H9 (cell line): ENCODE results near the gene KIF21B. TPM values are rescaled to one million over a fixed set of nuclear protein-coding genes. Genes with fewer than 3 reads are reported as not detected.

Experiments used
- DNase-seq: peaks from one replicate; pipeline ENCODE4 v3.0.0-alpha.2; 2017
- H2AFZ ChIP-seq: one replicate; pipeline ENCODE4 v1.6.1; 2013; ENCODE audit warnings: mild to moderate bottlenecking, low read length, control low read depth, moderate library complexity
- H2AK5ac ChIP-seq: 2 replicates; pipeline ENCODE4 v1.6.1; 2013; ENCODE audit warnings: low read length, control low read depth, mixed read lengths; ENCODE audit not compliant: insufficient read length
- H2BK120ac ChIP-seq: one replicate; pipeline ENCODE4 v1.6.1; 2013; ENCODE audit warnings: low read depth, mild to moderate bottlenecking, low read length, control low read depth, inconsistent platforms; ENCODE audit not compliant: poor library complexity, severe bottlenecking
- H2BK12ac ChIP-seq: 2 replicates; pipeline ENCODE4 v1.6.1; 2013; ENCODE audit warnings: low read length, control low read depth, mixed read lengths, low read depth; ENCODE audit not compliant: insufficient read length
- H2BK15ac ChIP-seq: 2 replicates; pipeline ENCODE4 v1.6.1; 2013; ENCODE audit warnings: low read depth, low read length, control low read depth
- H2BK20ac ChIP-seq: one replicate; pipeline ENCODE4 v1.6.1; 2013; ENCODE audit warnings: low read depth, mild to moderate bottlenecking, low read length, control low read depth, inconsistent platforms; ENCODE audit not compliant: poor library complexity, severe bottlenecking
- H2BK5ac ChIP-seq: 2 replicates; pipeline ENCODE4 v1.6.1; 2013; ENCODE audit warnings: low read length, control low read depth, mixed read lengths; ENCODE audit not compliant: insufficient read length
- H3K14ac ChIP-seq: 2 replicates; pipeline ENCODE4 v1.6.1; 2013; ENCODE audit warnings: low read length, control low read depth; ENCODE audit not compliant: insufficient read depth
- H3K18ac ChIP-seq: 2 replicates; pipeline ENCODE4 v1.6.1; 2013; ENCODE audit warnings: low read depth, mild to moderate bottlenecking, mixed read lengths, low read length, control low read depth; ENCODE audit not compliant: insufficient read length
- H3K23ac ChIP-seq: 2 replicates; pipeline ENCODE4 v1.6.1; 2013; ENCODE audit warnings: low read length, control low read depth, mixed read lengths, low read depth; ENCODE audit not compliant: insufficient read length
- H3K23me2 ChIP-seq: 2 replicates; pipeline ENCODE4 v1.6.1; 2013; ENCODE audit warnings: low read depth, mild to moderate bottlenecking, mixed read lengths, low read length, control low read depth; ENCODE audit not compliant: insufficient read length, poor library complexity, severe bottlenecking
- H3K27ac ChIP-seq: 2 replicates; pipeline ENCODE4 v1.5.1; 2013; ENCODE audit warnings: low read length, control low read depth, mixed read lengths, low read depth; ENCODE audit not compliant: insufficient read length
- H3K27me3 ChIP-seq: 2 replicates; pipeline ENCODE4 v1.6.1; 2013; ENCODE audit warnings: low read length, control low read depth, inconsistent platforms; ENCODE audit not compliant: insufficient read depth
- H3K4ac ChIP-seq: 2 replicates; pipeline ENCODE4 v1.6.1; 2013; ENCODE audit warnings: low read depth, mild to moderate bottlenecking, control low read depth, inconsistent platforms, low read length, moderate library complexity
- H3K4me1 ChIP-seq: 2 replicates; pipeline ENCODE4 v1.6.1; 2013; ENCODE audit warnings: low read length, control low read depth, inconsistent platforms; ENCODE audit not compliant: insufficient read depth
- H3K4me2 ChIP-seq: 2 replicates; pipeline ENCODE4 v1.6.1; 2013; ENCODE audit warnings: low read length, control low read depth, mixed read lengths; ENCODE audit not compliant: insufficient read length, insufficient read depth
- H3K56ac ChIP-seq: 2 replicates; pipeline ENCODE4 v1.6.1; 2013; ENCODE audit warnings: low read depth, mild to moderate bottlenecking, mixed read lengths, low read length, control low read depth; ENCODE audit not compliant: insufficient read length
- H3K79me1 ChIP-seq: 2 replicates; pipeline ENCODE4 v1.6.1; 2013; ENCODE audit warnings: low read depth, mild to moderate bottlenecking, moderate library complexity, low read length, control low read depth, inconsistent platforms; ENCODE audit not compliant: insufficient read depth, poor library complexity, severe bottlenecking
- H3K79me2 ChIP-seq: 2 replicates; pipeline ENCODE4 v1.6.1; 2013; ENCODE audit warnings: low read length, control low read depth, inconsistent platforms; ENCODE audit not compliant: insufficient read depth
- H3K9ac ChIP-seq: 2 replicates; pipeline ENCODE4 v1.6.1; 2013; ENCODE audit warnings: low read length, control low read depth, mixed read lengths; ENCODE audit not compliant: insufficient read length; ENCODE audit errors: extremely low read depth
- H3K9me3 ChIP-seq: one replicate; pipeline ENCODE4 v1.6.1; 2013; ENCODE audit warnings: low read depth, low read length, inconsistent platforms; ENCODE audit not compliant: control insufficient read depth
- H3T11ph ChIP-seq: one replicate; pipeline ENCODE4 v1.6.1; 2013; ENCODE audit warnings: mild to moderate bottlenecking, low read length, control low read depth, inconsistent platforms
- H4K20me1 ChIP-seq: one replicate; pipeline ENCODE4 v1.6.1; 2013; ENCODE audit not compliant: control insufficient read depth, insufficient read length, insufficient read depth
- H4K5ac ChIP-seq: 2 replicates; pipeline ENCODE4 v1.6.1; 2013; ENCODE audit warnings: low read depth, mild to moderate bottlenecking, mixed read lengths, low read length, control low read depth; ENCODE audit not compliant: insufficient read length
- H4K8ac ChIP-seq: replicated peaks from 2 replicates; pipeline ENCODE4 v1.6.1; 2013; ENCODE audit warnings: low read length, control low read depth, mixed read lengths, low read depth; ENCODE audit not compliant: insufficient read length
- H4K91ac ChIP-seq: 2 replicates; pipeline ENCODE4 v1.6.1; 2013; ENCODE audit warnings: low read depth, mild to moderate bottlenecking, moderate library complexity, mixed read lengths, low read length, control low read depth; ENCODE audit not compliant: insufficient read length
- H3K27ac Mint-ChIP-seq, 3 experiments: 2 replicates in 2 of 3; 3 replicates in 1 of 3; pipeline ENCODE4 v1.8.0; 2020 to 2021; ENCODE audit warnings: mixed read lengths in 3 of 3, mild to moderate bottlenecking in 1 of 3, moderate library complexity in 1 of 3
- H3K27me3 Mint-ChIP-seq: 2 replicates; pipeline ENCODE4 v1.8.0; 2021; ENCODE audit warnings: low read depth, mild to moderate bottlenecking, moderate library complexity, mixed read lengths
- H3K36me3 Mint-ChIP-seq, 3 experiments: 2 replicates in 2 of 3; 3 replicates in 1 of 3; pipeline ENCODE4 v1.8.0; 2020 to 2021; ENCODE audit warnings: low read depth in 3 of 3, mixed read lengths in 3 of 3; ENCODE audit not compliant: insufficient read depth in 1 of 3
- H3K4me1 Mint-ChIP-seq, 2 experiments: 2 replicates each; pipeline ENCODE4 v1.8.0; 2020; ENCODE audit warnings: mixed read lengths in 2 of 2
- H3K4me3 Mint-ChIP-seq, 2 experiments: 2 replicates in 1 of 2; 3 replicates in 1 of 2; pipeline ENCODE4 v1.8.0; 2020 to 2021; ENCODE audit warnings: mild to moderate bottlenecking in 2 of 2, mixed read lengths in 2 of 2, moderate library complexity in 1 of 2
- H3K9me3 Mint-ChIP-seq, 2 experiments: 2 replicates in 1 of 2; 3 replicates in 1 of 2; pipeline ENCODE4 v1.8.0; 2020; ENCODE audit warnings: mild to moderate bottlenecking in 2 of 2, mixed read lengths in 2 of 2, moderate library complexity in 1 of 2
- CTCF ChIP-seq: fragments of 200-600 bp; sonication (generic); conservative IDR thresholded peaks from 3 replicates; pipeline ENCODE4 v1.8.0; 2021; ENCODE audit warnings: antibody characterized with exemption, mild to moderate bottlenecking
- WGBS: extraction: QIAGEN DNeasy Blood & Tissue Kit; methylation state at CpG from one replicate; pipeline ENCODE4 v1.1.7; 2013; ENCODE audit warnings: missing lambda C conversion rate, low lambda C conversion rate, mixed read lengths; ENCODE audit not compliant: insufficient read length; ENCODE audit errors: extremely low coverage; 5-methylcytosine and 5-hydroxymethylcytosine counted together
- total RNA-seq: library from RNA; stranded (reverse); gene quantifications from 2 replicates; pipeline ENCODE4 v1.2.1, GENCODE V29; 2021

KIF21B gene
- total RNA-seq, 1 experiment from 2014 or later, result 7.5 TPM

DNA sequence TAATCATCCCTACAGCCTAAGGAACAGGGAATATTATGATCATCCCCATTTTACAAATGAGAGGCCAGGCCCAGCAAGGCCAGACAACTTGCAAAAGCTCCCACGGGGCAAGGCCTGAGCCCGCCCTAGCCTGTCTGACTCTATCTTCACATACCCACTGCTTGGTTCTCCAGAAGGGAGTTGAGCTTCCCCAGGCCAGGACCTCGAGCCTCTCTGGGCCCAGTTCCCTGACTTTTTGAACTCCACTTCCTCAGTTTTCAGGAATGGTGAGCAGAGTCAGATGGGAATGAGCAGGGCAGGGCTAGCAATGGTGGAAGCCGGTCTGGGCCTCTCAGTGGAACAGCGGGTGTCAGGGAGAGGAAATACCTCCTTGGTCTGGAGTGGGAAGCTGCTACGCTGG, 49.4 kb upstream of the KIF21B start:
- no peak overlapping the region for H4K8ac ChIP-seq
- no peak overlapping the region for H2BK5ac ChIP-seq
- H3K9ac ChIP-seq, result no peak overlapping the region
- H4K20me1 ChIP-seq, result no peaks in the 10 kb centered on the region
- DNase-seq, result no peak
- WGBS, result no CpG with 5 or more reads among the region's 6 CpGs
- no peak overlapping the region for H3K4me2 ChIP-seq
- Mint-ChIP-seq H3K4me1 (peaks cover 6 to 17% of the 10 kb centered on the region in 2 experiments; a peak in 3 of 4 replicates), H3K27ac (no peak overlapping the region), H3K36me3 (no peaks in the 10 kb centered on the region), H3K27me3 (peaks cover 15% of the 10 kb centered on the region), H3K4me3 (no peak overlapping the region), H3K9me3 (no peaks in the 10 kb centered on the region)
- no peak overlapping the region for H3K56ac ChIP-seq
- no peak overlapping the region for H4K91ac ChIP-seq
- no peak overlapping the region for H3K4ac ChIP-seq
- H3K27me3 ChIP-seq, result no peaks in the 10 kb centered on the region
- no peak overlapping the region for H2AK5ac ChIP-seq
- TF ChIP-seq CTCF, result no peak
- H3T11ph ChIP-seq, result no peak overlapping the region
- no peak overlapping the region for H2BK20ac ChIP-seq
- no peak overlapping the region for H2BK12ac ChIP-seq
- no peak overlapping the region for H2BK15ac ChIP-seq
- no peak overlapping the region for H2BK120ac ChIP-seq
- H4K5ac ChIP-seq, result no peak overlapping the region
- H2AFZ ChIP-seq, result no peak overlapping the region
- no peaks in the 10 kb centered on the region for H3K23me2 ChIP-seq
- no peaks in the 10 kb centered on the region for H3K9me3 ChIP-seq
- H3K14ac ChIP-seq, result no peak overlapping the region
- H3K23ac ChIP-seq, result no peak overlapping the region
- H3K79me2 ChIP-seq, result no peaks in the 10 kb centered on the region
- no peaks in the 10 kb centered on the region for H3K79me1 ChIP-seq
- H3K4me1 ChIP-seq, result no peaks in the 10 kb centered on the region
- H3K27ac ChIP-seq, result no peak overlapping the region
- H3K18ac ChIP-seq, result no peak overlapping the region
